GM21529 (cell line): ENCODE data around the gene ELFN2.

Experiments used
- ATAC-seq: cut with Tn5 transposase; IDR thresholded peaks from one replicate; pipeline ENCODE4 v1.9.1; 2021; ENCODE audit not compliant: unreplicated experiment

Gene ELFN2

DNA sequence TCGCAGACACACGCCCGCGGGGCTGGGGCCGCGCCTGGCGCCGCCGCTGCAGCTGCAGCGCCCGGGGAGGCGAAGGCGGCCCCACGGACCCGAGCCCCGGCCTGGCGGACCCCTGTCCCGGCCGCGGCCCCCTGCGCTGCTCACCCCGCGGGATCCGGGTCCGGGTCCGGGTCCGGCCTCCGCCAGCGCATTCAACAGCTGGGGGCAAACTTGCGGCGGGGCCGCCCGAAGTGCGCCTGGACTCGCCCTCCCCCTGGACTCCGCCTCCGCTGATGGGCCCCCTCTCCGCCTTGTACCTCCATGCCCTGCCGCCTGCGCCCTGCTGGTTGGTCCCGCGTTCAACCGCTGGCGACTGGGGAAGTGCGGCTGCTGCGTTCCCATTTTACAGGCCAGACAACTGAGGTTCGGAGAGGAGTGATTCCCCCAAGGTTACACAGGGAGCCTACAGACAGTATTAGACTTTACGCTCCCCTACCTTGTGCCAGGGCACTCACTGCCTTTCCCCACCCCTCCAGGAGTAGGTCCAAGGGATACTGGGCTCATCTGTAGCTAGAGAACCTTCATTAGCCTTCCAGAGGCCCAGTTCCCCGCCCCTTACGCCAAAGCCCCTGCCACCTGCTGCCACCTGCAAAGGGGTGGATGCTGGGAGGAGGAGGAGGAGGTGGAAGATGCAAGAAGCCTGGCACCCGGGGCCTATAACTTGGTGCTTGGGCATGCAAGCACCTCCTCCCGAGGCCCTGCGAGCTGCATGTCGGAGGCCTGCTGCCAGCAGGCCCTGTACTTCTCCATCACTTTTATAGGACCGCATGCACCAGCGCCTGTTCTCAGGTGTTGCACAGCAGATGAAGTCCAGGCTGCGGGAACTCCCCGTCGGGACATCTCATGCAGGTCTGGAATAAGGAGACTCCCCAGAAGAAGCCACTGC lies 694 bp upstream of the ELFN2 start:
- ATAC-seq = no peak

DNA sequence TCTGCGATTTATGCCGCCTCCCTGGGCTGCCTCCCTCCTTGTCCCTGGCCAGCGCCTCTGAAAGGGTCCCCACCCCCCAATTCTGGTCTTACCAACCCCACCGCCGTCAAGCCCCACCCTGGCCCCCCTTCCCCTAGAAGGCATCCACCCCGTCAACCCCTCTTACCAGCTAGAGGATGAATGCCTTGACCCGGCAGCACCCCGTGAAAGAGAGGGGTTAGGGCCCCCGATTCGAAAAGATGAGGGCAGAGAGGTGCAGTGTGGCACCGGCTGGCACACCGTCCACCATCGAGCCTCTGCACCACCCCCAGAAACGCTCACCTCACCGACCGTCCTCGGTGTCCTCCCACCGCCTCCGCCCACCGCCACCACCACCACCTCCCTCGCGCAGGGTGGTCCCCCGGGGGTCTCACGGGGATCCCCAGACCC lies 559 bp downstream of the ELFN2 start:
- no peak for ATAC-seq

DNA sequence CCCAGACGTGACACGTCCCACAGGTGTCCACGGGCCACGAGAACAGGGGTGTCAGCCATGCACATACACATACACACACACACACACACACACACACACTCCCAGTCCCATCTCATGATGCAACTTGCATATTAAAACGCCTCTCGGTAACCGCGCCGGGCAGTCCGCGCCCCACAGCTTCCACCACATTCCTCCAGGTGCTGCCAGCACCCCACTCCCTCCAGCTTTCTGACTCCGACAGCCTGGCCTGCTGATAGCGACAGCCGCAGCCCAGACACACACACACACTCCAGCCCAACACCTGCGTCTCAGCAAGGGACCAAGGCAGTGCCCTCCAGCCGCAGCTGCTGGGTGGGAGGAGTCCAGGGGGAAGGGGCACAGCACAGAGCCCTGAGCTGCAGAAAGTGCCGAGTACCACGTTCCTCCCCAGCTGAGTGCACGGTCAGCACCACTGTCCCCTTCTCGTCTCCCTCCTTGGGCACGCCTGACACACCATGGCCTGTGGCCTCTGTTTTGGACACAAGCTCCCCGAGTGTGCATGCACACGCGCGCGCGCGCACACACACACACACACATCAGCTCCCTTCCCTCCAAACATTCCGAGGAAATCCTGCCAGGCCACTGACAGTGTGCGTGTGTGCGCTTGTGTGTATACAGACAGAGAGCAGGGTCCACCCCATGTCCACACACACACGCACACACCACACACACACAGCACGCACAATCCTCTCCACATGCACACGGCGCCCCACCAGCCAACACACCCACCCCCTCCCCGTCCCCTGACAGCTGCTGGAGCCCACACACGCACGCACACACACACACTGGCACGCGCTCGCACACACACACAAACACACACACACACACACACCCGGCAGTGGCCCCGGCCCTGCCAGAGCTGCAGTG lies 1.2 kb downstream of the ELFN2 start:
- no peak for ATAC-seq

DNA sequence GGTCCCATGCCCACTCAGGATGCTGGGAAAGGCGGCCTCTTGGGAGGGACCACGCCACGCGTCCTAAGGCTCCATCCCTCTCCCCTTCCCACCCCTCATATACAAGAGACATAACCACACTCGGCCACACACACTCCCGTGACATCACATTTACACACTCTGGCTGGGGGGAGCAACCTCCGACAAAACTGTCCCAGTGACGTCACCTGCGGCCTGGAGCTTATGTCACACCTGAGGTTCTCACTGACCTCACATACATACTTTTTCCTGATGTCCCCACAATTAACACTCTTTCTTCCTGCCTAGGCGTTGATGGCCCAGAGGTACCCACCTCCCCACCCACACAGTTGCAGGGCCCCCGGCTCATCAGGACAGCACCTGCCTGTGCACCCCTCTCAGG lies 1.9 kb downstream of the ELFN2 start:
- ATAC-seq = no peak

DNA sequence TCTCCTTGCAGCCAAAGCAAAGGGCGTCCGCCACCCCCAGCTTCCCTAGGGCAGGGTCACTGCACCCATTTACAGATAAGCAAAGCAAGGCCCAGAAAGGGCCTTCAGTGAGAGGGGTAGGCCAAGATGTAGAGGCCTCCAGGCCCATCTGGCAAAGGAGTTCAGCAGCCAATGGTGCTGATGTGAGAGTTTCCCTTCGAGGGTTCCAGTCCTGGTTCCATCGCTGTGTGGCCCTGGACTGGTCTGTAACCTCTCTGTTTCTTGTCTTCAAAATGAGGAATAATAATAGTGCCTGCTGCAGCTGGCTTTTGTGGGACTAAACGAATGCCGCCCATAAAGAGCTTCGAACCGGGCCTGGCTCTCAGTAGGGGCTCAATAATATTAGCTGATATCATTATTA lies 4.0 kb downstream of the ELFN2 start:
- ATAC-seq = no peak

DNA sequence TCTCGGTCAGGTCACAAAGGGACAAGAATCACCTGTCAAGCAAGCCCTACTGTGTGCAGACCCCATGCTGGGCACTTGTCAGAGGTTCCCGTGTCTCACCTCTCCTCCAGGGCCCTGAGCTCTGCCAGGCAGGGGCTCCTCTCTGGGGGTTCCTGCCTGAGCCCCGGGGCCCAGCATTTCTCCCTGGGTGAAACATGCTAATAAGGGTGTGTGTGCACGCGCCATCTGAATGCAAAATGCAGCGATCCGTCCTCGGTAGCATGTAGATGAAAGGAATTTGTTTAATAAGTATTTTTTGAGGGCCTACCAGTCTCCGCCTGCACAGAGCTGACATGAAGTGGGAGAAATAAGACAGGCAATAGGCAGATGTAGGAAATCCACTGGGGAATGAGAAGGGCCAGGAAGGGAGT lies 5.8 kb downstream of the ELFN2 start:
- no peak for ATAC-seq

DNA sequence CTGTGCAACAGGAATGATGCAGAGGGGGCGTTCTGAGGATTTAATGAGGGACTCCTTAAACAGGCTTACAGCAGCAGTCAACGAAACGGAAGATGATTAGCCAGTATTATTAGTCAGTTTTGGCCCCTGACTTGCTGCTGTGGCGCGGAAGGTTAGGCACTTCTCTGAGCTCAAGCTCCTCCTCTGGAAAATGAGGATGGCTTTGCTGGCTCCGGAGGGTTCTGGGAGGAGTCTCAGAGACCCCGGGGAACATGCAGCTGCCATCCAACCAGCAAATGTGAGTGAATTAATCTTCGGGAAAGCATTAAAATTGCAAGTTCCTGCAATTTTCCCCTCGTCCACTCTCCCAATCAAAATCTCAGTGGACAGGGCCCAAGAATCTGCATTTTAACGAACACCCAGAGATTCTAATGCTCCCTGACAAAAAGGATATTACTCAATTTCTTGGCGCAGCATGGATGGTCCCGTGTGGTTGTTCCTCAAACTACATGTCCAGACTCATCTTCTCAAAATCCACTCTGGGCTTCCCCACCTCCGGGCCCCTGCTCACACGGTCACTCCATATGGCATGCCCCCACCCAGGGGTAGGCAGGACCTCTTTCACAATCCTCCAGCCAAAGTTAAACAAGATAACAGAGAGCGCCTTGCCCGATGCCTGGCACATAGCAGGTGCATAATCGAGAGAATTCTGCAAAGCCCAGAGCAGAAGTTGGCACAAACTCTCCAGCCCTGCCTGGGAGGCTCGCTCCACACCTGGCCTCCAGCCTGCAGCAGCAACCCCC lies 6.4 kb downstream of the ELFN2 start:
- ATAC-seq = no peak

DNA sequence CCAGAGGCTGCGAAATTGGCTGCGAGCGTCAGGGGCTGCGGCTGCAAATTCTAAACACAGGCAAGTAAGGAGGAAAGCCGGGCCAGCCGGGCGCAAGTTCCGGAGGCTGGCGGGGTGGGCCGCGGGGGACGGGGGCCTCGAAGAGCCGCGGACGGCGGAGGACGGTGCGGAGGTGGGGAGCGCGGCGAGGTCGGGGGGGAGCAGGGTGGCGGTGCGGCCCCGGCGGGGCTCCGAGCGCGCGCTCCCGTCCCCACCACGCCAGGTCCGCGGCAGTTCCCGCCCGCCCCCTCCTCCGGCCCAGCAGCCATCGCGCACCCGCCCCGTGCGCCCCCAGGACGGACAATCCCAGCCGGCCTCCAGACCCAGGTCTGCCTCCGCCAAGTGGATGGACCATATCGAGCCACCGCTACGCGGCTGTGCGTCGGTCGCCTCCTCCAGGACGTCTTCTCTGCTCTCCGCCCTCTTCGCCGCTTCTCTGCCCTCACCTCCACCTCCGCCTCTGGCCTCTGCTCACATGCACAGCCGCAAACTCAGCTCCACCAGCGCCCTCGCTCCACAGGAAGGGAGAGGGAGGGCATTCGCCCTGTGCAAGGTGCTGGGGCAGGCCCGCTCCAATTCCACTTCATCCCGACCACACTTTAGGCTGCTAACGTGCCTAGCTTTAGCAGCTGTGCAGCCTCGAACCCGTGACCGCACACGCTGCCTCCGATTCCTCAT lies 7.2 kb downstream of the ELFN2 start:
- ATAC-seq = no peak

DNA sequence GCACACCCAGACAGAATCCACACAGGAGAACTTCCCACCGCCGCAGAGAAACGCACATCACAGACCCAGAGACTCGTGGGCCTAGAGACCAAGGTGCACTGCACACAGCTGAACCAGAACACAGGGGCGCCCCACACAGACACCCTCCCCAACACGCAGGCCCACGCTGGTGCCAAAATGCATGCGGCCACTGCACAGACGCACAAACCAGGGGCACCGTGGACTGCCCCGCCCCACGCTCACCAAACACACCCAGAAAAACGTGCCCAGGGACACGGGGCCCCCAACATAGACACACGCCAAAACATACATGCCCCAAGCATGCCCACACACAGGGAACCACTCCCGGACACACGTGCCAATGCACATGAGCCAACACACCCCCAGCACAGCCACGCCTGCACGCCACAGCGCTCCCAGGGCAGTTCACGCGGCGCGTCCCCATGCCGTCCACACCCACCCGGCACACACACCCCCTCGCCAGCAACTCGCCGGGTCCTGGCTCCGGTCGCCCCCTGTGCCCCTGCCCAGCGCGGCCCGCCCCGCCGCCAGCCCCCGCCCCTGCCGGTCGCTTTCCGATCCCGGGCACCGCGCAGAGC lies 7.8 kb downstream of the ELFN2 start:
- ATAC-seq = no peak

DNA sequence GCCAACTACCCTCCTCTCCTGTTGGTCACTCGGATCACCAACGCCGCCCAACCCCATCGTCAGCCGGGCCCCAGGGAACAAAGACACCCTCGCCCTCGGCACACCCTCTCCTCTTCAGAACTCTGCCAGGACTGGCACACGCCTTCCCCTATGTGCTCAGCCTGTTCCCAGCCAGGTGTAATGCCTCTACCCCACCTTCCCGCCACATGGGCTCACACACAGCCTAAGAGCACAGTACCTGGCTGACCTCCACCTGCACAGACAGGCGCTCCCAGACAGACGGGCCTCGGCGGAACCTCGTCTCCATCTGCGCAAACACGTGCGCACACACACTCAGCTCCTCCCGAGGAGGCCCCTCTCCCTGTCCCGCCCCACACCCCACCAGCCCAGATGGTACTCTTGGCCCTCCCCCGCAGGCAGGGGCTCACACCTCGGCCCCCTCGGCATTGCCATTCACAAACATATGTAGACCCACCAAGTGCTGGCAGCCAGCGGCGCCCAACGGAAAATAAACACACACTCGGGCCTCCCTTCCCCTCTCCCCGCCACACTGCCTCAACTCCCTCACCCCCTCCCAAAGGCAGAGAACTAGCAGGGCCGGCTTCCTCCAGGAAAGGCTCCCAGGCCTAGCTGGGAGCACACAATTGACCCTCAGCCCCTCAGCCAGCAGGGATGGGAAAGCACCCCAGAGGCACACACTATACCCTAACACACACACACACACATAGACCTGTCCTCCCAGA lies 8.5 kb downstream of the ELFN2 start:
- ATAC-seq = no peak

DNA sequence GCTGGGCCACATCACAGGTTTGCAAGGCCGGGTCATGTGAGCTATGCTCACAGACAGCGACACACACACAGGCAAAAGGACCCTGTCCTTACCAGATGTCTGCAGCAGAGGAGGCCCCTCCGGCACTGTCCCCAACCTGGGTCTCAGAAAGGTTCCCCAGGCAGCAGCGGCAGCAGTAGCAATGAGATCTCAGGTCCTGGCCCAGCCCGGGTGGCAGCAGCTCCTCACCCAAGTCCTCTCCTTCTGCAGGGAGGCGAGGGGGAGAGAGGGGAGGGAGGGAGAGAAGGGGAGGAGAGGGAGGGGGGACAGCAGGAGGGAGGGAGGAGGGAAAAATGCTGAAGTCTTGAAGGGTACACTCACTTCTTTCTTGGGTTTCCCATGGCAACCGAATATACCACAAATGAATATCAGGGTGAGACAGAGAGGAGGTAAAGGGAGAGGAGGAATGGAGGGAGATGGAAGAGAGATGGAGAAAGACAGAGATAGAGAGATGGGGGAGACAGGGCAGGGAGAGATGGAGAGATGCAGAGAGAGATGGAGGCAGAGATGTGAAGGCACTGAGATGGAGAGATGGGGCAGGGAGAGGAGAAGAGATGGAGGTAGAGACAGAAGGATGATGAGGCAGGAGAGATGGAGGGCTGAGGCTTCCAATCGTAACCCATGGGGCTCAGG lies 9.5 kb downstream of the ELFN2 start:
- no peak for ATAC-seq

DNA sequence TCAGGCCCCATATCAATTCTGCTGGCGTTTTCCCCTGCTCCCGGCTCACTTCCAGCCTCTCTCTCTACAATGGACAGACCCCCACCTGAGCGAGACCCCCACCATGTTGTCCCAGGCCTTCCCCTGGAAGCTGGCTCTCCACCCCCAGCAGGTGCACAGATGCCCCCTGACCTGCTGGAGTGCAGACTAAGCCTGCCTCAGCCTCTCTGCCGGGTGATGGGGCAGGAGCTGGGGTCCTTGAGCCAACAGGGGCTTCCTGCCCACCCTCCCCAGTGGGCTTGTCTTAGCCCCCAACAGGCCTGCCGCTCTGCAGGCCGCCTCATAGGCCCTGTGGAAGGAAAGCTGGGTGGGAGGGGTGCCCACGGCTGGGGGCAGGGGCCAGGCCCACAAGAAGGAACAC lies 10.0 kb downstream of the ELFN2 start:
- no peak for ATAC-seq

DNA sequence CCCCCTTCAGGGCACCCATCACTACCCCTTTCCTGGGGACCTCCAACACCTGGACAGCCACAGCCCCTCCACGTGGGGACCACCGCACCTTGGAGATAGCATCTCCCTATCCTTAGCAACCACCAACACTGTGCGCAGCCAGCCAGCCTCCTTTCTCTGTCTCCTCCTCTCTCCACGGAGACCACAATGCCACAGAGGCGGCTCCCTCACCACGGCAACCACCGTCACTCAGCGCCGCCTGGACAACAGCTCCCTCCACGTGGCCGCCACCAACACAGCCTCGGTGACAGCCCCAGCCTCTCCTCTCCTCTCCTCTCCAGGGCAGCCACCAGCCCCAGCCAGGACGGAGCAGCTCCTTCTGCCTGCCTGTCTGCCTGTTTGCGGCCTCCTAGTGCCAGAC lies 10.5 kb downstream of the ELFN2 start:
- no peak for ATAC-seq

DNA sequence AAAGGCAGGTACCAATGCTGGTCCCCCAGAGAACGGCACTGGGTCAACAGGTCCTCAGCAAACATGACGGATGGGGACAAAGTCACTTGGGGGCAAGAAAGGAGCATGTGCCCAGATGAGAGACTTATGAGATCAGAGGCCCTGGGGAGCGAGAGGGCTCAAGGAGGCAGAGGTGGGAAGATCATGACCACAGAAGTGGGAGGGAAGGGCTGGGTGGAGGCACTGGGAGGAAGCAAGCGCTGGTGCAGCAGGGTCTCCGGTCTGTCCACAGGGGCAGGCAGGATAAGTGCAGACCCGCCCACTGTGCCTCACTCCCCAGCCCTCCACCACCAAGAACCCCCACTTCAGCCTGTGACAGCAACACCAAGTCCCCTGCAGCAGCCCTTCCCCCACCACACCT lies 10.9 kb downstream of the ELFN2 start:
- ATAC-seq = no peak

DNA sequence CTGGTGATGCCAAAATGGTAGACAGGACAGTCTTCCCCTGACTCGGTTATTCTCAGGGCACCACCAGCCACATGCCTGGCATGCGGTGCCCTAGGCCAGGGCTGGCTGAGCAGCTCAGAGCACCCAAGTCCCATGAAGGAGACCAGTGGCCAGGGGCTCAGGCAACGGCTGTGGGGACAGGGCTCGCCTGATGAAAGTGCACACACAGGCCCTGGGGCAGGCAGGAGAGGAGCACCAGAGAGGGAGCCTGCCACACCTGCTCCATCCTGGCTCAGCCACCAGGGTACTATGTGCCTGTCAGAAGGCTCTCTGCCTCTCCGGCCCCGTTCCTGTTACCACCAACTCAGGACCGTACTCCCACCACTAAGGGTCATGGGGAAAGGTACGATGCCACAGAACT lies 12.1 kb downstream of the ELFN2 start:
- no peak for ATAC-seq

DNA sequence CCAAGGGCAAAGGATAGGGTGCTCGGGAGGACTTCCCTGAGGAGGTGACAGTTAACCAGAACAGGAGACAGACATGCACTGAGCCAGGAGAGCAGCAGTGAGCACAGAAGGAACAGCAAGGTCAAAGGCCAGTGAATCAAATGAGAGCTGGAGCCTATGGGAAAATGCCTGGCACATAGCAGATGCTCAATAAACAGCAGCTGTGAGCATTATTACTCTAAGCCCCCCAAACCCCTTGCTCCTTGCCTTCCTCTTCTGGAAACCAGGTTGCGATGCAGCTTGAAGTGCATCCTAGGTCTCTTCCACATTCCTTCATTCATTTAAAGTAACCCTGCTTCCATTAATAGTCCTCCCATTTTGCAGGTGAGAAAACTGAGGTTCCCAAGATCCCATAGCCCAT lies 13.0 kb downstream of the ELFN2 start:
- no peak for ATAC-seq

DNA sequence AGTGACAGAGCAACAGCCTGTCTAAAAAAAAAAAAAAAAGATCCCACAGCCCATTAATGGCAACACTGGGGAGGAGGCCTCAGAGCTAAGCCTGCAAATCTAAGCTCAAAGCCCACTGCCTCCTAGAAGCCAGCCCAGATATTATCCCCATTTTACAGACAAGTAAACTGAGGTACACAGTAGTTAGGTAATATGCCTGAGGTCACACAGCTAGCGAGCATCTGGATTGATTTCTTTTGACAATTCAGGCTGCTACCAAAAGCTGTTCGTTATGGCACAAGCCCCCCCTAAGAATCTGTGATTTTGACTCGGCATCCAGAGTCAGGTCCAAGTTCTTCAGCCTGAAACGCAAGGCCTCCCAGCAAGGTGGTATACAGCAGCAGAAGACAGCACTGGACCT lies 13.7 kb downstream of the ELFN2 start:
- no peak for ATAC-seq

DNA sequence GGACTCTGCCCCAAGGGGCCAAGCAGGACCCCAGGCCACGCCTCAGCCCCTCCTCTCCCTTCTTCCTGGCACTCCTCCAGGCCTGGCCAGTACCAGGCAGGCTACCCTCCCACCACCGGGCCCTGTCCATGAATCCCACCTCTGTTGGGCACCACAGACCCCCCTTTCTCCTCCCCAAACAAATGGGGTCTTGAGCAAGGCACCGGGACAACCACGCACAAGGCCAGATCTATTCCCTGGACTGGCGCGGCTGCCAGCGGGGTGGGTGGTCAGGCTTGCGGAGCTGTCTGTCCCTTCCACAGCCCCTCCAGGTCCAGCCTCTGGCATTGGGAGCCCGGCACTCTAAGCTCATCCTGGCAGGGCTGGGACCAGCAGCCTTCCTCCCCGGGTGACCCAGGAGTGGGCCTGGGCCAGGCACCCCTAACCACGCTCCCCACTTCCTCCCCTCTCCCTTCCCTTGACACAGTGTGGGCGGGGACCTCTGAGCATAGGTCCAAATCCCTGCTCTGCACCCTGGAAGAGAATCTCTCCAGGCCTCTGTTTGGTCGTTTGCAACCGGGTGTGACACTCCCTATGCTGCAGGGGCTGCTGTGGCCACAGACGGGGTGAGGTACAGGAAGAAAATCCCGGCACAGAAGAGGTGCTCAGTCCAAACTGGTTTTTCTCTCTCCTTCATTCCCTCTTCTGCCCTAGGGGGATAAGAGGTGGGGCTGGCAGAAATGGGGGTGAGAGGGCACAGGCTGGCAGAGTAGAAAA lies 14.6 kb downstream of the ELFN2 start:
- no peak for ATAC-seq
